HepG2 (cell line): ENCODE measurements around the gene C1RL. TPM values are rescaled to one million over a fixed set of nuclear protein-coding genes. Genes with fewer than 3 reads are reported as not detected.
A peak's percentile ranks its signal among the peaks of the same experiment; 100 is the strongest.

Source experiments
- ATAC-seq: fragments of 200-7000 bp; cut with Tn5 transposase; 3 replicates; pipeline ENCODE4 v1.9.1; 2020; ENCODE audit warnings: mild to moderate bottlenecking, moderate library complexity
- BruUV-seq: library from RNA; stranded (reverse); fragments of 400-500 nt; replicated peaks from 2 replicates; lab custom pipeline; 2021; lab: Mats Ljungman, UMichigan
- CTCF ChIA-PET: fragments of 300-600 bp; formaldehyde crosslinking; extraction: SDS; loops from one replicate; lab custom pipeline; 2021; ENCODE audit warnings: low total read pairs, inconsistent platforms, low intra/inter-chr PET ratio; lab: Yijun Ruan, JAX
- POLR2A ChIA-PET: fragments of 350-600 bp; sonication (Branson Sonifier 250); formaldehyde crosslinking; loops from one replicate; lab custom pipeline; 2020; ENCODE audit warnings: antibody characterized with exemption, inconsistent platforms; lab: Yijun Ruan, JAX
- DNase-seq: peaks from one replicate; pipeline ENCODE4 v3.0.0-alpha.2; 2015; ENCODE audit warnings: low spot score
- FAIRE-seq: peaks from 3 replicates; lab custom pipeline; 2011; peaks lifted over from hg19 to GRCh38; lab: Jason Lieb, UNC
- H2AFZ ChIP-seq: one replicate; pipeline ENCODE4 v1.6.1; 2011; ENCODE audit warnings: low read length, inconsistent platforms
- H3K27ac ChIP-seq: fragments of 300-600 bp; 3 replicates; pipeline ENCODE4 v1.8.0; 2011; ENCODE audit warnings: mixed run types, mild to moderate bottlenecking, mixed read lengths, low read length, inconsistent platforms; ENCODE audit not compliant: insufficient read depth; ENCODE audit errors: extremely low read length
- H3K27me3 ChIP-seq, 2 experiments: fragments of 200-600 bp in 1 of 2; 2 replicates in 1 of 2; 3 replicates in 1 of 2; pipeline versions ENCODE4 v1.6.0 to v1.8.0; 2011; ENCODE audit warnings: low read length in 2 of 2, mild to moderate bottlenecking in 2 of 2, moderate library complexity in 2 of 2, inconsistent platforms in 1 of 2; ENCODE audit not compliant: insufficient read depth in 2 of 2, control insufficient read depth in 1 of 2
- H3K36me3 ChIP-seq, 2 experiments: fragments of 200-600 bp in 1 of 2; replicated peaks in 1 of 2; 2 replicates in 1 of 2; 3 replicates in 1 of 2; pipeline versions ENCODE4 v1.5.1 to v1.8.0; 2011; ENCODE audit warnings: low read length in 2 of 2, inconsistent platforms in 1 of 2; ENCODE audit not compliant: insufficient read depth in 2 of 2, control insufficient read depth in 1 of 2
- H3K4me1 ChIP-seq: 2 replicates; pipeline ENCODE4 v1.5.1; 2012; ENCODE audit warnings: low read length, inconsistent platforms; ENCODE audit not compliant: insufficient read depth
- H3K4me2 ChIP-seq: 2 replicates; pipeline ENCODE4 v1.6.0; 2011; ENCODE audit warnings: low read depth, low read length, inconsistent platforms
- H3K4me3 ChIP-seq, 3 experiments: fragments of 200-600 bp in 1 of 3; sonication (generic), shearing (Covaris generic) in 1 of 3; replicated peaks in 1 of 3; 2 replicates each; pipeline ENCODE4 v1.5.1; 2011 to 2016; ENCODE audit warnings: low read length in 3 of 3, inconsistent platforms in 2 of 3, low read depth in 2 of 3, mild to moderate bottlenecking in 2 of 3, control low read depth in 1 of 3, mixed read lengths in 1 of 3; ENCODE audit not compliant: insufficient read depth in 1 of 3
- H3K79me2 ChIP-seq: one replicate; pipeline ENCODE4 v1.6.1; 2011; ENCODE audit warnings: low read length, inconsistent platforms; ENCODE audit not compliant: insufficient read depth
- H3K9ac ChIP-seq: 2 replicates; pipeline ENCODE4 v1.6.0; 2011; ENCODE audit warnings: mild to moderate bottlenecking, low read depth, low read length, inconsistent platforms; ENCODE audit not compliant: insufficient read depth
- H3K9me3 ChIP-seq: 2 replicates; pipeline ENCODE4 v1.5.1; 2012; ENCODE audit warnings: mild to moderate bottlenecking, low read length
- H4K20me1 ChIP-seq: 2 replicates; pipeline ENCODE4 v1.6.0; 2011; ENCODE audit warnings: inconsistent platforms, mild to moderate bottlenecking, low read length, moderate library complexity; ENCODE audit not compliant: insufficient read depth
- AHR ChIP-seq: IDR thresholded peaks from 2 replicates; pipeline ENCODE4 v1.6.1; 2018; ENCODE audit warnings: missing genetic modification reagents, missing compliant biosample characterization
- ETV5 ChIP-seq: IDR thresholded peaks from 2 replicates; pipeline ENCODE4 v1.6.1; 2018; ENCODE audit warnings: missing biosample characterization, missing genetic modification reagents, inconsistent platforms, borderline replicate concordance
- FOXA3 ChIP-seq: IDR thresholded peaks from 2 replicates; pipeline ENCODE4 v1.6.1; 2016; ENCODE audit warnings: missing genetic modification reagents, missing compliant biosample characterization
- FOXO1 ChIP-seq: sonication (generic); formaldehyde crosslinking; IDR thresholded peaks from 2 replicates; pipeline ENCODE4 v1.4.0; 2020; ENCODE audit warnings: missing genetic modification reagents
- KLF15 ChIP-seq: sonication (generic); formaldehyde crosslinking; IDR thresholded peaks from 2 replicates; pipeline ENCODE4 v1.8.1; 2023; ENCODE audit warnings: borderline replicate concordance, mild to moderate bottlenecking, inconsistent platforms, missing genetic modification reagents, mixed read lengths
- NFYC ChIP-seq: IDR thresholded peaks from 2 replicates; pipeline ENCODE4 v1.6.1; 2016; ENCODE audit warnings: missing genetic modification reagents, missing compliant biosample characterization
- RBFOX2 ChIP-seq: fragments of 200-400 bp; formaldehyde crosslinking; IDR thresholded peaks from 2 replicates; pipeline ENCODE4 v1.6.1; 2017; ENCODE audit warnings: low read depth, mild to moderate bottlenecking, low read length
- REST ChIP-seq, 2 experiments: IDR thresholded peaks; 2 replicates each; pipeline ENCODE4 v1.6.1; 2011 to 2012; ENCODE audit warnings: low read length in 2 of 2, borderline replicate concordance in 1 of 2, low read depth in 1 of 2, mild to moderate bottlenecking in 1 of 2, moderate library complexity in 1 of 2
- SETDB1 ChIP-seq: sonication (generic); formaldehyde crosslinking; IDR thresholded peaks from 2 replicates; pipeline ENCODE4 v1.5.1; 2020; ENCODE audit warnings: missing genetic modification reagents, mild to moderate bottlenecking, borderline replicate concordance
- WGBS: methylation state at CpG from one replicate; pipeline ENCODE4 v1.1.6; 2017; ENCODE audit warnings: low lambda C conversion rate; 5-methylcytosine and 5-hydroxymethylcytosine counted together
- in situ Hi-C: cut with HindIII; loops from 2 replicates; pipeline ENCODE4 v1.10.0; 2017; ENCODE audit warnings: low pct_unique_long_range_greater_than_20kb; ENCODE audit not compliant: extremely low pct_ligation_motif_present
- intact Hi-C: fragments of 100-400 bp; cut with micrococcal nuclease; formaldehyde crosslinking; loops from one replicate; pipeline ENCODE4 v1.10.0; 2022; ENCODE audit not compliant: unreplicated experiment
- polyA plus RNA-seq, 8 experiments: library from polyadenylated mRNA; depleted of rRNA in 3 of 8; stranded (reverse) in 7 of 8; unstranded in 1 of 8; fragments of >200 nt; fragmentation: Illumina TruSeq in 4 of 8; extraction: Trizol in 4 of 8; gene quantifications; 2 replicates each; pipeline versions ENCODE4 v1.2.1 to v1.2.3, GENCODE V29; 2011 to 2016; ENCODE audit warnings: low read depth in 4 of 8, missing spikeins in 1 of 8, mixed read lengths in 1 of 8; ENCODE audit not compliant: insufficient read depth in 1 of 8
- total RNA-seq, 5 experiments: library from RNA; depleted of rRNA; stranded (reverse); fragments of >200 nt; fragmentation: Illumina TruSeq; extraction: Trizol; gene quantifications; 2 replicates each; pipeline ENCODE4 v1.2.3, GENCODE V29; 2016; ENCODE audit warnings: low read depth in 1 of 5
- TF ChIP-seq, protein P1 (sequence below): IDR thresholded peaks from 2 replicates; pipeline ENCODE4 v1.6.1; 2012; ENCODE audit warnings: low read length, improper control_type of control experiment
- TF ChIP-seq, protein P2 (sequence below): sonication (generic); formaldehyde crosslinking; IDR thresholded peaks from 2 replicates; pipeline ENCODE4 v1.4.0; 2020; ENCODE audit warnings: missing genetic modification reagents, borderline replicate concordance

Gene C1RL
- total and polyA plus RNA-seq, 2 of the 13 experiments (the other 11 are each of a cell fraction or from before 2014, with no cell fraction given), result 28.9 to 53.1 TPM

DNA sequence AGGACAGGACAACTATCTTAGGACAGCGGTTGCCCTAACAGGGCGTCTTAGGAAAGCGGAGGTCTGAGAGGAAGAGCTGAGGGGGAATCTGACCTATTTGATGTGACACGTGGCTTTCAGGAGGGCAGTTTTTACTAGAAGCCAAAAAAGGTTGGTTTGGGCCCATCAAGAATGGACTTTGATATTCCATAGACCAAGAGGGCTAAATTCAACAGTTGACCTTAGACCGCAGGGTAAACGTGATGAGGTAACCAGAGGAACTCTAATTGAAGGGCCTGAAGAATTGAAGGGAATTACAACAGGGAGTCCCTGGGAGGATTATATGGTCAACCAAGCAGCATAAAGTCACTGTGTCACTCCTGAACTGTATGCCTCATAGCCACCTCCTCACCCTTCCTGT is 37.0 kb downstream of the C1RL start (continued):
- TF ChIP-seq, protein P1, sequence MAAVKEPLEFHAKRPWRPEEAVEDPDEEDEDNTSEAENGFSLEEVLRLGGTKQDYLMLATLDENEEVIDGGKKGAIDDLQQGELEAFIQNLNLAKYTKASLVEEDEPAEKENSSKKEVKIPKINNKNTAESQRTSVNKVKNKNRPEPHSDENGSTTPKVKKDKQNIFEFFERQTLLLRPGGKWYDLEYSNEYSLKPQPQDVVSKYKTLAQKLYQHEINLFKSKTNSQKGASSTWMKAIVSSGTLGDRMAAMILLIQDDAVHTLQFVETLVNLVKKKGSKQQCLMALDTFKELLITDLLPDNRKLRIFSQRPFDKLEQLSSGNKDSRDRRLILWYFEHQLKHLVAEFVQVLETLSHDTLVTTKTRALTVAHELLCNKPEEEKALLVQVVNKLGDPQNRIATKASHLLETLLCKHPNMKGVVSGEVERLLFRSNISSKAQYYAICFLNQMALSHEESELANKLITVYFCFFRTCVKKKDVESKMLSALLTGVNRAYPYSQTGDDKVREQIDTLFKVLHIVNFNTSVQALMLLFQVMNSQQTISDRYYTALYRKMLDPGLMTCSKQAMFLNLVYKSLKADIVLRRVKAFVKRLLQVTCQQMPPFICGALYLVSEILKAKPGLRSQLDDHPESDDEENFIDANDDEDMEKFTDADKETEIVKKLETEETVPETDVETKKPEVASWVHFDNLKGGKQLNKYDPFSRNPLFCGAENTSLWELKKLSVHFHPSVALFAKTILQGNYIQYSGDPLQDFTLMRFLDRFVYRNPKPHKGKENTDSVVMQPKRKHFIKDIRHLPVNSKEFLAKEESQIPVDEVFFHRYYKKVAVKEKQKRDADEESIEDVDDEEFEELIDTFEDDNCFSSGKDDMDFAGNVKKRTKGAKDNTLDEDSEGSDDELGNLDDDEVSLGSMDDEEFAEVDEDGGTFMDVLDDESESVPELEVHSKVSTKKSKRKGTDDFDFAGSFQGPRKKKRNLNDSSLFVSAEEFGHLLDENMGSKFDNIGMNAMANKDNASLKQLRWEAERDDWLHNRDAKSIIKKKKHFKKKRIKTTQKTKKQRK, result no peak
- TF ChIP-seq ETV5 (no peak), FOXO1 (no peak), RBFOX2 (no peak)
- TF ChIP-seq, protein P2, sequence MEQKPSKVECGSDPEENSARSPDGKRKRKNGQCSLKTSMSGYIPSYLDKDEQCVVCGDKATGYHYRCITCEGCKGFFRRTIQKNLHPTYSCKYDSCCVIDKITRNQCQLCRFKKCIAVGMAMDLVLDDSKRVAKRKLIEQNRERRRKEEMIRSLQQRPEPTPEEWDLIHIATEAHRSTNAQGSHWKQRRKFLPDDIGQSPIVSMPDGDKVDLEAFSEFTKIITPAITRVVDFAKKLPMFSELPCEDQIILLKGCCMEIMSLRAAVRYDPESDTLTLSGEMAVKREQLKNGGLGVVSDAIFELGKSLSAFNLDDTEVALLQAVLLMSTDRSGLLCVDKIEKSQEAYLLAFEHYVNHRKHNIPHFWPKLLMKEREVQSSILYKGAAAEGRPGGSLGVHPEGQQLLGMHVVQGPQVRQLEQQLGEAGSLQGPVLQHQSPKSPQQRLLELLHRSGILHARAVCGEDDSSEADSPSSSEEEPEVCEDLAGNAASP, result peak; percentile 71; the same call in 1 of the 2 replicates

DNA sequence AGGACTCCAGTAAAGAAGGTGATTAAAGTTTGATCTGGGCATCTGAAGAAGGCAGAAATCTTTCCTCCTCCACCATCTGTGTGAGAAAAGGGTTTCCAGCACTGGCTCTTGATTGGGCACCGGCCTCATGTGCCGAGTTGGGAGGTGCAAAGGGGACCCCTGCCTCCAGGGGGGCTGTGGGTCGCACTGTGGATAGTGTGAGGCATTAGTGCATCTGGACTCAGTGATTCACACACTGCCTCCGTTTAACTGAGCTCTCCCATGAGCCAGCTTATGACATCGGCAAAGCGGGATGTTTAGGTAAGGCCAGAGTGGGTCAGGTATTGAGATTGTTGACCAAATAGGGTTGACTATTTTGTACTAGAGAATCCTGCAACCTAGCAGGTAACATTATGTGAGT is 39.6 kb downstream of the C1RL start:
- DNase-seq, result no peak
- no TSS peak for BruUV-seq
- Histone ChIP-seq H3K79me2 (no peaks in the 10 kb centered on the region), H4K20me1 (no peaks in the 10 kb centered on the region), H3K4me2 (no peak overlapping the region), H3K9me3 (no peaks in the 10 kb centered on the region), H3K27me3 (no peaks in the 10 kb centered on the region), H3K9ac (no peak overlapping the region), H3K36me3 (no peaks in the 10 kb centered on the region), H3K4me3 (no peak overlapping the region), H3K4me1 (peaks cover 18% of the 10 kb centered on the region), H3K27ac (no peak overlapping the region), H2AFZ (no peak overlapping the region)
- WGBS, result 85% methylated on average over 6 of the region's 6 CpGs
- no peak for ATAC-seq
- intact Hi-C loops (no loop called here), in situ Hi-C loops (loop anchor here (10.0 kb wide), 1 partner anchor 45 kb away; no protein-coding TSS in a partner anchor)
- FAIRE-seq, result no peak
- ChIA-PET CTCF (no interaction called here), POLR2A (interaction anchor here (1.4 kb wide), 1 partner anchor 39 kb away, joined by 4 read pairs; no protein-coding TSS in a partner anchor)
- no peak for TF ChIP-seq SETDB1 (CRISPR knock-in tag)
- no peak for TF ChIP-seq REST (IDR thresholded peaks at IDR 0.05; ENCODE audit: borderline replicate concordance in 1 of 2, low read depth in 1 of 2, low read length in 2 of 2)
- no peak for TF ChIP-seq NFYC (CRISPR knock-in tag)
- no peak for TF ChIP-seq FOXA3 (CRISPR knock-in tag)
- no peak for TF ChIP-seq AHR (CRISPR knock-in tag)
- no peak for TF ChIP-seq KLF15 (CRISPR knock-in tag)
